Right cardiac atrium (tissue), 5 donors: Measurements from ENCODE around the gene FADS3. TPM values are rescaled to one million over a fixed set of nuclear protein-coding genes. Genes with fewer than 3 reads are reported as not detected.
A peak's percentile ranks its signal among the peaks of the same experiment; 100 is the strongest.

Experiments used
- ATAC-seq, 2 donors: fragments of 200-7000 bp; cut with Tn5 transposase; one replicate each; pipeline versions ENCODE4 v1.8.0 to v1.9.1; 2020; ENCODE audit warnings: moderate library complexity in 2 of 2, mild to moderate bottlenecking in 1 of 2
- DNase-seq, 3 donors: peaks; one replicate each; pipeline ENCODE4 v3.0.0-alpha.2; 2020
- H3K27ac ChIP-seq: one replicate; pipeline ENCODE4 v1.5.1; 2013; ENCODE audit warnings: mild to moderate bottlenecking, low read length, control low read depth, moderate library complexity
- H3K27me3 ChIP-seq: one replicate; pipeline ENCODE4 v1.6.1; 2013; ENCODE audit not compliant: control insufficient read depth, insufficient read depth
- H3K4me1 ChIP-seq: one replicate; pipeline ENCODE4 v1.6.1; 2013; ENCODE audit warnings: low read length; ENCODE audit not compliant: control insufficient read depth, insufficient read depth
- H3K4me3 ChIP-seq: one replicate; pipeline ENCODE4 v1.5.1; 2013; ENCODE audit warnings: low read length, control low read depth
- H3K9me3 ChIP-seq: one replicate; pipeline ENCODE4 v1.6.1; 2013; ENCODE audit warnings: low read length; ENCODE audit not compliant: control insufficient read depth
- WGBS: extraction: QIAGEN DNeasy Blood & Tissue Kit; methylation state at CpG from one replicate; pipeline ENCODE4 v1.1.7; 2013; 5-methylcytosine and 5-hydroxymethylcytosine counted together
- intact Hi-C, 4 donors: fragments of 100-400 bp; cut with DNase I; formaldehyde crosslinking; loops; one replicate each; pipeline versions ENCODE4 v1.11.0 to v1.14.0; 2022 to 2023
- polyA plus RNA-seq: library from polyadenylated mRNA; stranded (reverse); fragments of 200-250 nt; gene quantifications from one replicate; pipeline ENCODE4 v1.2.3, GENCODE V29; 2013
- total RNA-seq, 4 donors: library from RNA; stranded (reverse); fragmentation: NEBNext Ultra II Directional; extraction: Animal tissue kit (Norgen Biotek cat#: 25700); gene quantifications; one replicate each; pipeline ENCODE4 v1.2.1, GENCODE V29; 2021
- donor health status: healthy with polysubstance abuse.
- donor health status: DM: no; HTN: yes; CAD: no.
- donor health status: DM: no; HTN: no; CAD: no.
- donor health status: DM: no; HTN: yes; CAD: no; lungs with severe emphysema.
- donor health status: DM: yes; HTN: yes; CAD: no.

The FADS3 gene
- total and polyA plus RNA-seq, 5 donors, result 37.5 to 50.1 (median 43.1) TPM

GRCh38 chr11:61905801-61906521 is 14.6 kb upstream of the FADS3 start:
- ATAC-seq, result no peak
- WGBS, result 87% methylated on average over 14 of the region's 14 CpGs
- peak; percentile 8 to 41 (median 26) for DNase-seq
- H3K4me3 ChIP-seq, result no peak overlapping the region
- no peaks in the 10 kb centered on the region for H3K9me3 ChIP-seq
- H3K27ac ChIP-seq, result no peak overlapping the region
- H3K27me3 ChIP-seq, result no peaks in the 10 kb centered on the region
- intact Hi-C loops, result no loop called here
- peaks cover 3% of the 10 kb centered on the region for H3K4me1 ChIP-seq

- intact Hi-C loops, result no loop called here
- ATAC-seq, result no peak
- H3K4me3 ChIP-seq, result no peak overlapping the region
- peaks cover 3% of the 10 kb centered on the region for H3K4me1 ChIP-seq
- H3K9me3 ChIP-seq, result no peaks in the 10 kb centered on the region
- DNase-seq, result peak in 1 of 3 donors; percentile 46
- 93% methylated on average over 13 of the region's 13 CpGs for WGBS
- H3K27ac ChIP-seq, result no peak overlapping the region
- no peaks in the 10 kb centered on the region for H3K27me3 ChIP-seq
These were observed 13.8 kb upstream of the FADS3 start for GRCh38 chr11:61905067-61905696.

DNA sequence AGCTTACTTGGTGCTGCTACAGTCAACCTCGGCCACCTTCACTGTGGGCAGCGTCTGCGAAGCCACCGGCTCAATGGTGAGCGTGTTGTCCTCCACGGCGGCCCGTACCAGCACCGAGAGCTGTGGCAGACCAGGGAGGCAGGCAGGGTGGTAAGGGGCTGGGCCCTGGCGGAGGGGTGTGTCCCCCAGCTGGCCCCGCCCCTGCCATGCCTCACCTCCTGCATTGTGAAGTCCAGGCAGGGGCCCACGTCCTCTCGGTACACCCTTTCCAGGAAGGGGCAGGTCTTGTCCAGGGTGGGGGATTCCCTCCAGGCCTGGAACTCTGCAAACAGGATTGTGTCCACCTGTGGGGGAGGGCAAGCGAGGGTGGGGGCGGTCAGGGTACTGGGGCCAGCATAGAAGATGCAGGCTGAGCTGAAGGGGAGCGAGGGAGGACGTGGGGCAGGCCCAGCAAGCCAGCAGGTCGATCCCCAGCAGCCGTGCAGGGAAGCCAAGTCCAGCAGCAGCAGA is 13.2 kb upstream of the FADS3 start:
- Histone ChIP-seq H3K9me3 (no peaks in the 10 kb centered on the region), H3K4me1 (peaks cover 3% of the 10 kb centered on the region), H3K27me3 (no peaks in the 10 kb centered on the region), H3K27ac (no peak overlapping the region), H3K4me3 (no peak overlapping the region)
- ATAC-seq (peak; percentile 57 to 62), DNase-seq (peak in 2 of 3 donors; percentile 76 to 77)
- intact Hi-C loops, result loop anchor here in 1 of 4 donors (5.0 kb wide), 1 partner anchor 178 kb away; no protein-coding TSS in a partner anchor
- 57% methylated on average over 19 of the region's 19 CpGs for WGBS

DNA sequence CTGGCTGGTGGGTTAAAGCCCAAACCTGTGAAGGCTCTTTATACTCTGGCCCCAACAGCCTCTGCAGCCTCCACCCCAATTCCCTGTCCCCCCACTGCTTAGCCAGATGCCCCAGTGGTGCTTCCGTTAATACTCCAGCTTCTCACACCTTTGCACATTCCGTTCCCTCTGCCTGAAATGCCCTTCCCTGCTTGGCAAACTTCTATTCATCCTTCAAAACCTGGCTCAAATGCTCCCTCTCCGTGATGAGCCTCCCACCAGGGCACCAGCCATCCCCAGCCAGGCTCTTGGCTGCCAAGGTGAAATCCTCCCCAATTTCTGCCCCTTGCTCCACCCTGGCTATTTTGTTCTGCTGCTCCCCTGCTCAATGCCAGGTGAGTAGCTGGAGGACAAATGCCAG is 12.5 kb upstream of the FADS3 start:
- ATAC-seq, result no peak
- no peak overlapping the region for H3K4me3 ChIP-seq
- no peak overlapping the region for H3K27ac ChIP-seq
- intact Hi-C loops, result loop anchor here in 1 of 4 donors (5.0 kb wide), 1 partner anchor 178 kb away; no protein-coding TSS in a partner anchor
- no peaks in the 10 kb centered on the region for H3K9me3 ChIP-seq
- H3K4me1 ChIP-seq, result no peaks in the 10 kb centered on the region
- H3K27me3 ChIP-seq, result no peaks in the 10 kb centered on the region
- WGBS, result 97% methylated on average over 3 of the region's 3 CpGs
- no peak for DNase-seq

DNA sequence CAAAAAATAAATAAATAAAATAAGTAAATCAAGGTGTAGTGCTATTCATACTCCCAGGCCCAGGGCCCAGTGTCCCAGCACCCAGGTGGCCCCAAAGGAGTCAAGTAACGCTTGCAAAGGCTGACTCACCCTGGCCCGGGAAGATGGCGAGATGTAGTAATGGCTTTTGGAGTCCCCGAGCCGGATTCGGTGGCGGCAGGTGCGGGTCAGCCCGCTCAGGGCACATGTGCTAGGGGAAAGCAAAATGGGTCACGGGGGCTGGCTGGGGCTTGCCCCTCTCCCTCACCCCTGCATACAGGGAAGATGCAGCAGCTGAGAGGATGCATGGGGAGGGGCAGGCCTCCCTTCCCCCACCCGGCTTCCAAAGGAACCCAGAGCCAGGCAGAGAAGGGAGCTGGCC is 11.0 kb upstream of the FADS3 start:
- Histone ChIP-seq H3K27me3 (no peaks in the 10 kb centered on the region), H3K9me3 (no peaks in the 10 kb centered on the region), H3K4me3 (no peak overlapping the region), H3K27ac (no peak overlapping the region), H3K4me1 (no peaks in the 10 kb centered on the region)
- no peak for ATAC-seq
- no peak for DNase-seq
- WGBS, result 86% methylated on average over 11 of the region's 11 CpGs
- intact Hi-C loops, result loop anchor here in 1 of 4 donors (5.0 kb wide), 1 partner anchor 180 kb away; no protein-coding TSS in a partner anchor

DNA sequence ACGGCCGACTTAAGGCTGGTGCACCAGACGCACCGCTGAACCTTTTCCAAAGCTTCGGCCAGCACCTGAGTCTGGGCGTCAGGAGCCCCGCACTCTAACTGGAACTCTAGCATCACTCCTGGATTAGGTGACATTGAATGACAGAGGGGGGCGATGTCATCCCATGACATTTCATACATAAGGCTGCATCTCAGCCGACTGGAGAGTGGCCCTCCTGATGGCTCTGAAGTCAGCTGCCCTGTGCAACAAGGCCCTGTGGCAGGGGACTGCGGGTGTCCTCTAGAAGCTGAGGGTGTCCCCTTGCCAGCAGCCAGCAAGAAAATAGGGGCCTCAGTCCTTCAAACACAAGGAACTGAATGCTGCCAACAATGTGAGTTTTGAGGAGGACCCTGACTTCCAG is 10.1 kb upstream of the FADS3 start:
- intact Hi-C loops, result loop anchor here in 1 of 4 donors (5.0 kb wide), 1 partner anchor 181 kb away; no protein-coding TSS in a partner anchor
- H3K4me3 ChIP-seq, result no peak overlapping the region
- H3K9me3 ChIP-seq, result no peaks in the 10 kb centered on the region
- H3K27ac ChIP-seq, result no peak overlapping the region
- no peaks in the 10 kb centered on the region for H3K27me3 ChIP-seq
- DNase-seq (no peak), ATAC-seq (no peak)
- WGBS, result 84% methylated on average over 10 of the region's 10 CpGs
- no peaks in the 10 kb centered on the region for H3K4me1 ChIP-seq

GRCh38 chr11:61900251-61900650 is 8.9 kb upstream of the FADS3 start:
- WGBS, result 85% methylated on average over 17 of the region's 17 CpGs
- DNase-seq (no peak), ATAC-seq (no peak)
- intact Hi-C loops, result loop anchor here in 1 of 4 donors (5.0 kb wide), 1 partner anchor 182 kb away; no protein-coding TSS in a partner anchor
- Histone ChIP-seq H3K9me3 (no peaks in the 10 kb centered on the region), H3K27ac (no peak overlapping the region), H3K4me1 (no peaks in the 10 kb centered on the region), H3K27me3 (no peaks in the 10 kb centered on the region), H3K4me3 (no peak overlapping the region)

DNA sequence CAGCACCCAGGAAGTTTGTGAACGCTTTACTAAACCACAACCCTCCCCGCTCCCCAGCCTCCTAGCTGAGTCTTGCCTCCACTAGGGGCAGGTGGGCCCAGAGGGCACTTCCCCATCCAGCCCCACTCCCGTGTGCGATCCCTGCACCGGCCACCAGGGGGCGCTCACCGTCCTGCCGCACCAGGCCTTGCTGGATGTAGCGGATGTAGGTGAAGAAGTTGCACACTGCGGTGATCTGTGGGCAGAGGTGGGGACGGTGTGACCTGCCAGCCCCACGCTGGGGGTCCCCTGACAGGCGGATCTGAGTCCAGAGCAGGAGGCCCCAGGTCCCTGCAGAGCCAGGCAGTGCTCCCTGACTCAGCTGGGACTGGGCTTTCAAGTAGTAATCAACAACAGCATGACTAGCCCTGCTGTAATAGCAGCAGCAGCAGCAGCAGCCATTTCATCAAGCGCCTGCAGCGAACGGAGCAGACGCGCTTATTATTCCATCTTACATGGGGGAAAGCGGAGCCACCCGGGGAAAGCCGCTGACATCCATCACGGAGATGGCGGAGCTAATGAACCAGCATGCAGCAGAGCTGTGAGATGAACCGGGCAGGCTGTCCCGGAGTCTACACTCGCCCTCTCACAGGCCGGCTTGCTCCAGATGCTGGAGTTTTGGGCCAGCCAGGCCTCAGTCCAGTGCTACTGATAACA is 7.9 kb upstream of the FADS3 start:
- H3K27me3 ChIP-seq, result no peaks in the 10 kb centered on the region
- H3K4me1 ChIP-seq, result no peaks in the 10 kb centered on the region
- WGBS, result 41% methylated on average over 27 of the region's 27 CpGs
- intact Hi-C loops, result loop anchor here (1.0 to 10.0 kb wide), 7 partner anchors 48 to 208 kb away; partner anchors contain the start of genes FEN1 (in 1 of the 4) and TMEM258 (in 1 of the 4)
- ATAC-seq (peak; percentile 71 to 83), DNase-seq (peak; percentile 78 to 95 (median 93))
- no peaks in the 10 kb centered on the region for H3K9me3 ChIP-seq
- no peak overlapping the region for H3K27ac ChIP-seq
- no peak overlapping the region for H3K4me3 ChIP-seq

DNA sequence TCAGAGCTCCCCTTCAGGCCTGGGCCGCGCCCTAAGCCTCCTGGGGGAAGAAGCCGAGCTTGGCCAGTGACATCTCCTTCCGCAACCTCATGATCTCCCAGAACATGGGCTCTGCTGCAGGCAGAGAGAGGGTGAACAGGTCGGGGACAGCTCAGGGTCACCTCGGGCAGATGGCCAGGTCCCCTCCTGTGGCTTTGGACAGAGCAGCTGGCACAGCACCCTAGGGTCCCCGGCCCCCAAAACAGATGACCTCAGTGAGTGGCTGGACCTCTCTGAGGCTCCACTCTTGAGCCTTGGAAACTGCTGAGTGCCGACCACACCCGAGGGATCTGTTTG is 6.9 kb upstream of the FADS3 start:
- ATAC-seq, result peak in 1 of 2 donors; percentile 1
- Histone ChIP-seq H3K4me3 (no peak overlapping the region), H3K9me3 (no peaks in the 10 kb centered on the region), H3K27ac (no peak overlapping the region), H3K4me1 (no peaks in the 10 kb centered on the region), H3K27me3 (no peaks in the 10 kb centered on the region)
- DNase-seq, result no peak
- intact Hi-C loops, result loop anchor here (2.0 to 10.0 kb wide), 6 partner anchors 49 to 209 kb away; partner anchors contain the start of genes FEN1 (in 1 of the 4) and TMEM258 (in 1 of the 4)
- WGBS, result 80% methylated on average over 9 of the region's 9 CpGs

GRCh38 chr11:61897387-61898246 is 6.3 kb upstream of the FADS3 start:
- DNase-seq, result peak; percentile 77 to 90 (median 88)
- Histone ChIP-seq H3K27me3 (no peaks in the 10 kb centered on the region), H3K4me3 (no peak overlapping the region), H3K9me3 (no peaks in the 10 kb centered on the region), H3K27ac (no peak overlapping the region), H3K4me1 (no peaks in the 10 kb centered on the region)
- ATAC-seq, result peak; percentile 50 to 74
- intact Hi-C loops, result loop anchor here (2.0 to 10.0 kb wide), 6 partner anchors 49 to 210 kb away; partner anchors contain the start of genes FEN1 (in 1 of the 4) and TMEM258 (in 1 of the 4)
- WGBS, result 73% methylated on average over 17 of the region's 17 CpGs
